ENCODE data around the gene MC1R. TPM values are rescaled to one million over a fixed set of nuclear protein-coding genes. Genes with fewer than 3 reads are reported as not detected.

MC1R gene
- total and polyA plus RNA-seq, 2 of the 8 experiments (the other 6 are each of a cell fraction or from before 2014, with no cell fraction given), result 2.2 to 2.9 TPM

- Histone ChIP-seq H3K9me3 (ENCODE audit: insufficient read depth in 2 of 2, low read depth in 1 of 2, low read length in 1 of 2) (no peaks in the 10 kb centered on the region), H3K23me2 (ENCODE audit: low read depth, low read length) (no peaks in the 10 kb centered on the region), H3K23ac (ENCODE audit: insufficient read length) (no peak overlapping the region), H4K91ac (replicated peaks; ENCODE audit: insufficient read length, low read length) (no peak overlapping the region), H3K18ac (ENCODE audit: extremely low read depth, low read length) (no peak overlapping the region), H3K27me3 (replicated peaks in 1 of 4; ENCODE audit: control insufficient read depth in 3 of 4, extremely low read depth in 1 of 4, insufficient read depth in 3 of 4, low read length in 3 of 4) (no peaks in the 10 kb centered on the region), H4K8ac (ENCODE audit: extremely low read depth, insufficient read depth, low read length) (no peak overlapping the region), H3K27ac (ENCODE audit: low read depth, low read length) (no peak overlapping the region), H4K20me1 (replicated peaks in 1 of 2; ENCODE audit: control insufficient read depth in 1 of 2, insufficient read depth in 2 of 2, low read length in 2 of 2) (peaks cover 7 to 32% of the 10 kb centered on the region in 2 experiments), H3K79me1 (ENCODE audit: low read depth, low read length) (peaks cover 6% of the 10 kb centered on the region; the same call in 1 of the 2 replicates), H4K5ac (ENCODE audit: insufficient read length, low read depth, low read length) (no peak overlapping the region), H2BK120ac (replicated peaks; ENCODE audit: low read depth, low read length) (no peak overlapping the region), H3K14ac (ENCODE audit: insufficient read length) (no peak overlapping the region), H3K4me3 (ENCODE audit: extremely low read depth in 1 of 4, insufficient read depth in 2 of 4, low read depth in 3 of 4, low read length in 4 of 4) (no peak overlapping the region), H2BK20ac (ENCODE audit: low read length) (no peak overlapping the region), H3K4me1 (replicated peaks in 1 of 4; ENCODE audit: control insufficient read depth in 3 of 4, insufficient read depth in 4 of 4, low read length in 3 of 4) (no peaks in the 10 kb centered on the region), H3K9ac (replicated peaks in 1 of 4; ENCODE audit: extremely low read depth in 1 of 4, low read depth in 3 of 4, low read length in 3 of 4) (no peak overlapping the region), H3K79me2 (ENCODE audit: control insufficient read depth in 1 of 2, insufficient read depth in 2 of 2, low read length in 2 of 2) (peaks cover 0 to 5% of the 10 kb centered on the region in 2 experiments; a peak in 2 of 4 replicates), H3K36me3 (ENCODE audit: control insufficient read depth in 2 of 4, insufficient read depth in 4 of 4, low read length in 3 of 4) (peaks cover 14 to 52% (median 30%) of the 10 kb centered on the region in 4 experiments; a peak in 6 of 8 replicates), H2BK5ac (ENCODE audit: low read depth, low read length) (no peak overlapping the region), H2AK5ac (ENCODE audit: low read depth, low read length) (no peak overlapping the region), H2BK12ac (ENCODE audit: low read depth, low read length) (no peak overlapping the region), H3K4ac (replicated peaks; ENCODE audit: insufficient read length, low read depth, low read length) (no peak overlapping the region), H2BK15ac (ENCODE audit: low read length) (no peak overlapping the region), H2AFZ (ENCODE audit: low read length) (no peak overlapping the region), H3K56ac (replicated peaks; ENCODE audit: insufficient read length, low read depth, low read length) (no peak overlapping the region), H3K4me2 (ENCODE audit: insufficient read depth in 1 of 2, low read depth in 2 of 2, low read length in 2 of 2) (no peak overlapping the region)
- WGBS, 2 experiments (ENCODE audit: extremely low coverage in 1 of 2, insufficient coverage in 1 of 2, insufficient read length in 1 of 2, insufficient replicate concordance in 2 of 2, low coverage in 1 of 2, low lambda C conversion rate in 2 of 2, missing lambda C conversion rate in 1 of 2), result 91% methylated on average over 16 of the region's 16 CpGs; no CpG with 5 or more reads in 1 of the 2 experiments
- DNase-seq (ENCODE audit: low read depth in 1 of 2, low spot score in 2 of 2) (no peak), FAIRE-seq (no peak)
- POLR2A ChIA-PET (ENCODE audit: partially characterized antibody), result interaction anchor here (1.4 kb wide), 1 partner anchor 9 kb away, joined by 3 read pairs; the partner anchor contains the start of gene TUBB3
- CTCF ChIA-PET (ENCODE audit: partially characterized antibody), result interaction anchor here (0.6 kb wide), 1 partner anchor 37 kb away, joined by 3 read pairs; no protein-coding TSS in a partner anchor
- no peak for TF ChIP-seq CTCF (IDR thresholded peaks at IDR 0.05; ENCODE audit: control extremely low read depth in 1 of 3, insufficient read depth in 1 of 3, low read depth in 1 of 3, low read length in 3 of 3)
Measured at GRCh38 chr16:89931305-89931896, 12.7 kb downstream of the MC1R start.
